Nephron (organoid): ENCODE data around the gene PSIP1.

ENCODE experiments used
- H3K27ac Mint-ChIP-seq, 3 experiments: 2 replicates each; pipeline ENCODE4 v1.8.0; 2020; ENCODE audit warnings: mixed read lengths in 3 of 3, mild to moderate bottlenecking in 2 of 3, moderate library complexity in 1 of 3
- H3K27me3 Mint-ChIP-seq: 2 replicates; pipeline ENCODE4 v1.8.0; 2021; ENCODE audit warnings: low read depth, mild to moderate bottlenecking, moderate library complexity, mixed read lengths
- H3K36me3 Mint-ChIP-seq: 2 replicates; pipeline ENCODE4 v1.8.0; 2020; ENCODE audit warnings: low read depth, mixed read lengths
- H3K4me1 Mint-ChIP-seq: 2 replicates; pipeline ENCODE4 v1.8.0; 2020; ENCODE audit warnings: mixed read lengths
- H3K4me3 Mint-ChIP-seq, 3 experiments: 2 replicates each; pipeline ENCODE4 v1.8.0; 2020; ENCODE audit warnings: mild to moderate bottlenecking in 3 of 3, mixed read lengths in 3 of 3, moderate library complexity in 2 of 3
- H3K9me3 Mint-ChIP-seq: 2 replicates; pipeline ENCODE4 v1.8.0; 2020; ENCODE audit warnings: mixed read lengths
- TF ChIP-seq, protein P1 (sequence below), 3 experiments: fragments of 200-600 bp; sonication (generic); IDR thresholded peaks; one replicate each; pipeline ENCODE4 v1.5.0; 2021; ENCODE audit warnings: antibody characterized with exemption in 3 of 3; ENCODE audit not compliant: unreplicated experiment in 3 of 3

Gene PSIP1

DNA sequence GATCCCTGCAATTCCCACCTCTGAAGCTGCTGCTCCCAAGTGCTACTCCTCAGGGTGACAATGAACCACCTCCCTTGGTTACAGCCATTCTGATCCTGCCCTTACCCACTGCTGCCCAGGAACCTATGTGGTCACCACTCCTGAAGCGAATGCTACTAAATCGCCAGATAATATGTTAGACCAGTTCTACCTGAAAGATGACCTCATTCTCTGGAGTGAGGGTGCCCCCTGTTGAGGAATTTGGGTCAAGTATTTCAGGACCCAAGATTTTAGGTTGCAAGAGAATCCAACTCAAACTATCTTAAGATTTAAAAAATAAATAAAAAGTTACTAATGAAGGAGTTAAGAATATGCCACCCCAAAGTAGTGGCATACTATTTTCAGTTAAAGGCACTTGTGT is 93.9 kb downstream of the PSIP1 start:
- Mint-ChIP-seq H3K4me3 (no peak overlapping the region), H3K27me3 (no peaks in the 10 kb centered on the region), H3K9me3 (no peaks in the 10 kb centered on the region), H3K4me1 (peaks cover 4% of the 10 kb centered on the region), H3K36me3 (no peaks in the 10 kb centered on the region), H3K27ac (no peak overlapping the region)
- TF ChIP-seq, protein P1, sequence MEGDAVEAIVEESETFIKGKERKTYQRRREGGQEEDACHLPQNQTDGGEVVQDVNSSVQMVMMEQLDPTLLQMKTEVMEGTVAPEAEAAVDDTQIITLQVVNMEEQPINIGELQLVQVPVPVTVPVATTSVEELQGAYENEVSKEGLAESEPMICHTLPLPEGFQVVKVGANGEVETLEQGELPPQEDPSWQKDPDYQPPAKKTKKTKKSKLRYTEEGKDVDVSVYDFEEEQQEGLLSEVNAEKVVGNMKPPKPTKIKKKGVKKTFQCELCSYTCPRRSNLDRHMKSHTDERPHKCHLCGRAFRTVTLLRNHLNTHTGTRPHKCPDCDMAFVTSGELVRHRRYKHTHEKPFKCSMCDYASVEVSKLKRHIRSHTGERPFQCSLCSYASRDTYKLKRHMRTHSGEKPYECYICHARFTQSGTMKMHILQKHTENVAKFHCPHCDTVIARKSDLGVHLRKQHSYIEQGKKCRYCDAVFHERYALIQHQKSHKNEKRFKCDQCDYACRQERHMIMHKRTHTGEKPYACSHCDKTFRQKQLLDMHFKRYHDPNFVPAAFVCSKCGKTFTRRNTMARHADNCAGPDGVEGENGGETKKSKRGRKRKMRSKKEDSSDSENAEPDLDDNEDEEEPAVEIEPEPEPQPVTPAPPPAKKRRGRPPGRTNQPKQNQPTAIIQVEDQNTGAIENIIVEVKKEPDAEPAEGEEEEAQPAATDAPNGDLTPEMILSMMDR (IDR thresholded peaks at IDR 0.05; ENCODE audit: unreplicated experiment in 3 of 3), result peak in 2 of 3 experiments; percentile 25 to 34
